NB4 (cell line): ENCODE data around the gene USP31.

Experiments used
- MYC ChIP-seq: IDR thresholded peaks from 2 replicates; pipeline ENCODE4 v1.6.1; 2011; ENCODE audit warnings: low read depth, low read length
- POLR2A ChIP-seq: IDR thresholded peaks from 2 replicates; pipeline ENCODE4 v1.6.1; 2011; ENCODE audit warnings: mild to moderate bottlenecking; ENCODE audit not compliant: insufficient read length; ENCODE audit errors: extremely low read depth
- TF ChIP-seq, protein P1 (sequence below): IDR thresholded peaks from one replicate; pipeline ENCODE4 v1.5.1; 2012; ENCODE audit warnings: low read depth, low read length

DNA sequence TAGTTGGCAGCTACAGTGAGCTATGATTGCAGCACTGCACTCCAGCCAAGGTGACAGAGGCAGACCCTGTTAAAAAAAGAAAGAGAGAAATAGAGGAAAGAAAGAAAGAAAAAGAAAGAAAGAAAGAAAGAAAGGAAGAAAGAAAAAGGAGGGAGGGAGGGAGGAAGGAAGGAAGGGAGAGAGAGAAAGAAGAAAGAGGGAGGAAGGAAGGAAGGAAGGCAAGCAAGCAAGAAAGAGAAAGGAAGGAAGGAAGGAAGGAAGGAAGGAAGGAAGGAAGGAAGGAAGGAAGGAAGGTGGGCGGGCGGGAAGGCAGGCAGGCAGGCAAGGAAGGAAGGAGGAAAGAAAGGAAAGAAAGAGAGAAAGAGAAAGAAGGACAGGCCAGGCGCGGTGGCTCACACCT lies 32.3 kb upstream of the USP31 start:
- no peak for TF ChIP-seq MYC
- TF ChIP-seq POLR2A, result no peak
- TF ChIP-seq, protein P1, sequence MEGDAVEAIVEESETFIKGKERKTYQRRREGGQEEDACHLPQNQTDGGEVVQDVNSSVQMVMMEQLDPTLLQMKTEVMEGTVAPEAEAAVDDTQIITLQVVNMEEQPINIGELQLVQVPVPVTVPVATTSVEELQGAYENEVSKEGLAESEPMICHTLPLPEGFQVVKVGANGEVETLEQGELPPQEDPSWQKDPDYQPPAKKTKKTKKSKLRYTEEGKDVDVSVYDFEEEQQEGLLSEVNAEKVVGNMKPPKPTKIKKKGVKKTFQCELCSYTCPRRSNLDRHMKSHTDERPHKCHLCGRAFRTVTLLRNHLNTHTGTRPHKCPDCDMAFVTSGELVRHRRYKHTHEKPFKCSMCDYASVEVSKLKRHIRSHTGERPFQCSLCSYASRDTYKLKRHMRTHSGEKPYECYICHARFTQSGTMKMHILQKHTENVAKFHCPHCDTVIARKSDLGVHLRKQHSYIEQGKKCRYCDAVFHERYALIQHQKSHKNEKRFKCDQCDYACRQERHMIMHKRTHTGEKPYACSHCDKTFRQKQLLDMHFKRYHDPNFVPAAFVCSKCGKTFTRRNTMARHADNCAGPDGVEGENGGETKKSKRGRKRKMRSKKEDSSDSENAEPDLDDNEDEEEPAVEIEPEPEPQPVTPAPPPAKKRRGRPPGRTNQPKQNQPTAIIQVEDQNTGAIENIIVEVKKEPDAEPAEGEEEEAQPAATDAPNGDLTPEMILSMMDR, result no peak
